GM12801 (cell line): ENCODE results near the gene DLK1.

Source experiments
- CTCF ChIP-seq: IDR thresholded peaks from one replicate; pipeline ENCODE4 v1.5.1; 2011; ENCODE audit warnings: control low read depth; ENCODE audit not compliant: insufficient read length; ENCODE audit errors: extremely low read depth

The DLK1 gene

GRCh38 chr14:100776681-100777365, 50.1 kb downstream of the DLK1 start:
- no peak for TF ChIP-seq CTCF

- no peak for TF ChIP-seq CTCF
Observed at GRCh38 chr14:100777366-100777817, 50.7 kb downstream of the DLK1 start.

- no peak for TF ChIP-seq CTCF
Observed at GRCh38 chr14:100777818-100778525, 51.3 kb downstream of the DLK1 start.

- TF ChIP-seq CTCF, result no peak
Observed at GRCh38 chr14:100778526-100778882, 51.8 kb downstream of the DLK1 start.

GRCh38 chr14:100778951-100779690, 52.4 kb downstream of the DLK1 start:
- TF ChIP-seq CTCF, result no peak

- no peak for TF ChIP-seq CTCF
Observed at GRCh38 chr14:100779691-100780080, 53.0 kb downstream of the DLK1 start.

- TF ChIP-seq CTCF, result no peak
Observed at GRCh38 chr14:100780246-100780645, 53.6 kb downstream of the DLK1 start.
